Thoracic aorta (tissue), 2 donors: Measurements from ENCODE around the gene NPRL2. TPM values are rescaled to one million over a fixed set of nuclear protein-coding genes. Genes with fewer than 3 reads are reported as not detected.

ENCODE experiments used
- ATAC-seq: fragments of 150-250 bp; one replicate; pipeline ENCODE4 v1.8.0; 2017; ENCODE audit warnings: low read depth; ENCODE audit not compliant: insufficient number of reproducible peaks, low FRiP score
- DNase-seq: peaks from one replicate; pipeline ENCODE4 v3.0.0-alpha.2; 2020; ENCODE audit warnings: low spot score
- H3K27ac ChIP-seq, 2 donors: fragments of 200-600 bp; sonication (generic); 1 replicate in 1 of 2; 2 replicates in 1 of 2; pipeline ENCODE4 v1.5.1; 2016; ENCODE audit warnings: mild to moderate bottlenecking in 2 of 2, moderate library complexity in 2 of 2
- H3K27me3 ChIP-seq: fragments of 200-600 bp; sonication (generic); replicated peaks from 2 replicates; pipeline ENCODE4 v1.6.0; 2016; ENCODE audit warnings: mild to moderate bottlenecking; ENCODE audit not compliant: insufficient read depth
- H3K36me3 ChIP-seq: fragments of 200-600 bp; sonication (generic); one replicate; pipeline ENCODE4 v1.5.1; 2016
- H3K4me1 ChIP-seq, 2 donors: fragments of 200-600 bp; sonication (generic); 1 replicate in 1 of 2; 2 replicates in 1 of 2; pipeline versions ENCODE4 v1.5.1 to v1.6.0; 2016; ENCODE audit warnings: low read depth in 2 of 2, mild to moderate bottlenecking in 1 of 2; ENCODE audit not compliant: control insufficient read depth in 1 of 2
- H3K4me3 ChIP-seq: fragments of 200-600 bp; sonication (generic); 2 replicates; pipeline ENCODE4 v1.5.1; 2016; ENCODE audit warnings: mild to moderate bottlenecking
- H3K9me3 ChIP-seq: fragments of 200-600 bp; sonication (generic); 2 replicates; pipeline ENCODE4 v1.5.1; 2016
- total RNA-seq, 2 donors: library from RNA; depleted of rRNA; stranded (reverse); fragments of >200 nt; gene quantifications; one replicate each; pipeline versions ENCODE4 v1.1.0 to v1.2.3, GENCODE V29; 2016
- TF ChIP-seq, protein P1 (sequence below): fragments of 200-600 bp; sonication (generic); IDR thresholded peaks from one replicate; pipeline ENCODE4 v1.5.1; 2019; ENCODE audit warnings: antibody characterized with exemption

The NPRL2 gene
- total RNA-seq, 2 donors from 2014 or later, result 15.4 to 21.0 TPM

DNA sequence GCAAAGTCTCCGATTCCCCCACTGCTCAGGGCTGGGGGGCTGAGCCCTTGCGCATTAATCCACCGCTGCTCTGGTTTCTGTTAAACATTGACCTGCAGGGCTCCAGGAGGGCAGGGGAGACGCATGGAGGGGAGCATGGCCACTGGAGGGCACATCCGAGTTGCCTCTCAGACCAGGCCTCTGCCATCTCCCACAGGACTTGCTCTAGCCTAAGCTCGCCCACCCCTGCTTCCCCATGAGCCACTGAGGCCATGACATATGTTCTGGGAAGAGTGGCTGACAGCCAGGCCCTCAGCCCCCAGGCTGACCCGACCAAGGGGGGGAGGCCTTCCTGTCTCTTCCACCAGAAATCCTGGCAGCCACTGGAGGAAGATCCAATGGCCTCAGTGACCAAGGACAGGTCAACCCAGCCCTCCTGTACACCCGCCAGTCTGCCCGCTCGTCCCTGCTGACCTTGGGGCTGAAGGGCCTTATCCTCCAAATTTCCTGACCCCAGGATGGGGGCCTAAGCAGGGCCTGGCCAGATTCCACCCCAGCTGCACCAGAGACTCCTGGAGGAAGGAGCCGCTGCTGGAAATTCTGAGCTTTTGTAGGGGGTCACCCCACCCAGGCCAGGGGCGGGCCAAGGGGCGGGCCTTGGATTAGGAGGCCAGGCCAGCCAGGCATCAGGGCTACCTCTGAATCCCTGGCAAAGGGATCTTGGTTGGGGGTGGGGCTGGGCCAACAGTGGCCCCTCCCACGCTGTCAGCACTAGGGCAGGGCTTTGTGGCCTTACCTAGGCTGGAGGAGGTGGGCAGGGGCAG lies 47.4 kb downstream of the NPRL2 start, which contains the start of gene HYAL1:
Gene HYAL1 (minus strand): TSS at position 562 of the 803 bp plus-strand sequence. CDS start 618 bp downstream, outside the sequence.
- no peak within 1 kb of the TSS for H3K4me3 ChIP-seq
- no peaks in the 10 kb centered on the region for H3K9me3 ChIP-seq
- peaks cover 14 to 18% of the 10 kb centered on the region in 2 donors for H3K4me1 ChIP-seq
- DNase-seq (no peak), ATAC-seq (no peak)
- no peak within 1 kb of the TSS for H3K27ac ChIP-seq
- no peaks in the 10 kb centered on the region for H3K36me3 ChIP-seq
- TF ChIP-seq, protein P1, sequence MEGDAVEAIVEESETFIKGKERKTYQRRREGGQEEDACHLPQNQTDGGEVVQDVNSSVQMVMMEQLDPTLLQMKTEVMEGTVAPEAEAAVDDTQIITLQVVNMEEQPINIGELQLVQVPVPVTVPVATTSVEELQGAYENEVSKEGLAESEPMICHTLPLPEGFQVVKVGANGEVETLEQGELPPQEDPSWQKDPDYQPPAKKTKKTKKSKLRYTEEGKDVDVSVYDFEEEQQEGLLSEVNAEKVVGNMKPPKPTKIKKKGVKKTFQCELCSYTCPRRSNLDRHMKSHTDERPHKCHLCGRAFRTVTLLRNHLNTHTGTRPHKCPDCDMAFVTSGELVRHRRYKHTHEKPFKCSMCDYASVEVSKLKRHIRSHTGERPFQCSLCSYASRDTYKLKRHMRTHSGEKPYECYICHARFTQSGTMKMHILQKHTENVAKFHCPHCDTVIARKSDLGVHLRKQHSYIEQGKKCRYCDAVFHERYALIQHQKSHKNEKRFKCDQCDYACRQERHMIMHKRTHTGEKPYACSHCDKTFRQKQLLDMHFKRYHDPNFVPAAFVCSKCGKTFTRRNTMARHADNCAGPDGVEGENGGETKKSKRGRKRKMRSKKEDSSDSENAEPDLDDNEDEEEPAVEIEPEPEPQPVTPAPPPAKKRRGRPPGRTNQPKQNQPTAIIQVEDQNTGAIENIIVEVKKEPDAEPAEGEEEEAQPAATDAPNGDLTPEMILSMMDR, result no peak
- no peaks in the 10 kb centered on the region for H3K27me3 ChIP-seq

DNA sequence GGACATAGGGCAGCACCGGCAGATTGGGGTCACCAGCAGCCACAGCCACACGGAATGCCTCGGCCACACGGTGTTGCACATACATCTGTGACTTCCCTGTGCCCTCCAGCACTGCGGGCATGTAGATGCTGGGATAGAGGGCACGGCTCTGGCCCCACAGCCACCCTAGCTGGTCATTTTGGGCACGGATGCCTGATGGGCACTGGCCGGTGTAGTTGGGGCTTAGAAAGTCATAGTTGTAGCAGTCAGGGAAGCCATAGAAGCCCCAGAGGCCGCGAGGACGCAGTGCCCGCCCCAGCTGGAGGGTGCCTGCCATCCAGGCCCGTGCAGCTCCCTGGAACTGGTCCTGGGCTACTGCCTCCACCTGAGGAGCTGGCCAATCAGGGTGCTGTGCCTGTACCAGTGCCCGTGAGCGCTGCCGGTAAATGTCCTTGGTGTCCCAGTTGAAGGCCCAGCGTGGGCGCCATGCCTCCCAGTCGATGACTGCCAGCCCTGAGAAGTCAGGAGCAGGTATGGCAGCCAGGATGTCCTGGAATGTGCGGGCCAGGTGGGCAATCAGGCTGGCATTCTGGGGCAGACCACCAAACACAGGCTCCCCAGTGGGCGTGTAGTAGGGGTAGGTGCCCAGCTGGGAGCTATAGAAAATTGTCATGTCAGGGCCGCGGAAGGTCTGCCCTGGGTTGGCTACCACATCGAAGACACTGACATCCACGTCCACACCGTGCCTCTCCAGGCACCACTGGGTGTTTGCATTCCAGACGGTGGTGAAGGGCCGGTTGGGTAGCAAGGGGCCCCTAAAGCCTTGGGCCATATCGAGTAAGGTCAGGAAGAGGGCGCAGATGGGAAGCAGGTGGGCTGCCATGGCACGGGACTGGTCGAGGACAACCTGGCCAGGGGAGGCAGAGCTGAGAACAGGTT lies 48.2 kb downstream of the NPRL2 start:
- Histone ChIP-seq H3K4me1 (peaks cover 16 to 25% of the 10 kb centered on the region in 2 donors), H3K27ac (no peak overlapping the region), H3K27me3 (no peaks in the 10 kb centered on the region), H3K4me3 (no peak overlapping the region), H3K9me3 (no peaks in the 10 kb centered on the region), H3K36me3 (no peaks in the 10 kb centered on the region)
- no peak for ATAC-seq
- TF ChIP-seq, protein P1, result no peak
- no peak for DNase-seq

DNA sequence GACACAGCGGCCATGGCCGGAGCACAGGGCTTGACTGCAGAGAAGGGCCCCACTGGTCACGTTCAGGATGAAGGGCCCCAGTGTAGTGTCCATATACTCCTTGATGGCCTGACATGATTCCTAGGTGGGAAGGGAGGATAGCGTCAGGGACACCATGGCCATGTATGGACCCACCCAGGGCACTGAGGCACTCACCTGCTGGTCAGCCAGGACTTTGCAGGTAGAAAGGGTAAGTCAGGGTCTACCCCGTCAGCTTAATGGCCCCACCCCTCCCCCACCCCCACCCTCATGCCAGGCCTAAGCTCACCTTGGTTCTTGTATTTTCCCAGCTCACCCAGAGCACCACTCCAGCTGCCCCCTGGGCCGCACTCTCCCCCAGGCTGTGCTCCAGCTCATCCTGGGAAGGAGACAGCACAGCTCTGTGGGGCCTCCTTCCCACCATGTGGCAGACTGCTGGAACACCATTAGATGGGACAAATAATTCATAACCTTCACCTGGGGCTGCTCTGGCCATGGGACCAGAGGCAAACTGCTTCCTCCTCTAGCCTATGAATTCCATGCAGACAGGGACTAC lies 49.8 kb downstream of the NPRL2 start:
- ATAC-seq (no peak), DNase-seq (no peak)
- H3K4me1 ChIP-seq, result peaks cover 16 to 25% of the 10 kb centered on the region in 2 donors
- peak overlapping the region; percentile 94 for H3K4me3 ChIP-seq
- H3K27me3 ChIP-seq, result no peaks in the 10 kb centered on the region
- peak overlapping the region; percentile 72 to 87 for H3K27ac ChIP-seq
- H3K9me3 ChIP-seq, result no peaks in the 10 kb centered on the region
- no peaks in the 10 kb centered on the region for H3K36me3 ChIP-seq
- TF ChIP-seq, protein P1, result no peak

DNA sequence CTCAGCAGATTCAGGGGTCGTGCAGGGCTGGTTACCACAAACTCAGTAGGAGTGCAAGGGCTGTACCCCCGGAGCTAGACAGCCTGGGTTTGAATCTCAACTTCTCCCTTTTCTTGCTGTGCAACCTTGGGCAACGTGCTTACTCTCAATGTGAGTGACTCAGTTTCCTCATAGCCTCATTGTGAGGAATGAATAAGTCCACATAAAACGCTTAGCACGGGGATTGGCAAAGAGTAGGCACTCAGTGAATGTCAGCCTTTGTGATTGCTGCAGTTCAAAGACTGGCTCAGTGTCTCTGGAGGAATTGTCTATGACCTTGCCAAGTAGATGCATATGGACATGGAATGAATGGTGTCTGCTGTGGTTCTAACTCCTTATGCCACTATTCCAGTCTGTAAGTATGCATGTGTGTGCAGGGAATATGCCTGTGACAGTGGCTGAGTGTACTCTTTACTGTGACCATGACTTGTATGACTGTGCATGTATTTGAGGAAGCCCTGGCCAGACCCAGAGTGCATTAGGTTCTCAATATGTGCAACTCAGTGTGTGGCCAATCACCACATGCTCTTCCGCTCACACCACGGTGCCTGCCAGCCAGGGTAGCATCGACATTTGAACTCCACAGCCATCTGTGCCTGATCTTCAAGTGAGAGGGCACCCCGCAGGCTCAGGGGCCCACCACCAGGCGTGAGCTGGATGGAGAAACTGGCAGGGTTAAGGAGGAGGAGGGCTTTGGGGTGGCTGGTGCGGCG lies 50.5 kb downstream of the NPRL2 start:
- Histone ChIP-seq H3K27me3 (no peaks in the 10 kb centered on the region), H3K4me1 (peaks cover 16 to 25% of the 10 kb centered on the region in 2 donors), H3K27ac (peak overlapping the region; percentile 72 to 87), H3K4me3 (peak overlapping the region; percentile 94), H3K36me3 (no peaks in the 10 kb centered on the region), H3K9me3 (no peaks in the 10 kb centered on the region)
- ATAC-seq (peak; percentile 2), DNase-seq (no peak)
- TF ChIP-seq, protein P1, result no peak
